ENCODE results near the gene ARHGEF5.

DNA sequence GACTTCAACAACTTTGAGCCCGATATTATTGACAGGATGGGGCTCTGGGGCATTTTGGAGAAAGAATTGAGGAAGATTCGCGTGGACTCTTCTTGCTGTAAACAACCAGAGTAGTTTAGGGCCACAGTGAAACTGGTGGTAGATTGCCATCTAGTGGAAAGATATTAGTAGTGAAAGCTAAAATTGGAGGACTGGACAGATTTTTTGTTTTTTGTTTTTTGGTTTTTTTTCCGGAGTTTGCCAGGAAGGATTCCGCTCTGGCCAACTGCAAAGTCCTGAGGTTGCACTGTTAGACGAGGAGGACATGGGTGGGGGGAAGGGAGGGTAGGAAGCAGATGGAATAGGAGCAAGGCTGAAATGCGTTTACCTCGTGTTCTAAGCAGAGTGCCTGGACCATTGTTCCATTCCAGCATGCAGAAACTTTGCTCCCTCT, 36.6 kb downstream of the ARHGEF5 start:
- TF ChIP-seq KDM1A (CRISPR knock-in tag; IDR thresholded peaks at IDR 0.05) = no peak
- no peak for TF ChIP-seq ETV6 (CRISPR knock-in tag; conservative IDR thresholded peaks at IDR 0.05)
- TF ChIP-seq ZNF274 (CRISPR knock-in tag; IDR thresholded peaks at IDR 0.05) = no peak
- TF ChIP-seq, protein P1, sequence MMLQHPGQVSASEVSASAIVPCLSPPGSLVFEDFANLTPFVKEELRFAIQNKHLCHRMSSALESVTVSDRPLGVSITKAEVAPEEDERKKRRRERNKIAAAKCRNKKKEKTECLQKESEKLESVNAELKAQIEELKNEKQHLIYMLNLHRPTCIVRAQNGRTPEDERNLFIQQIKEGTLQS (CRISPR knock-in tag; IDR thresholded peaks at IDR 0.05) = no peak
